ENCODE data around the gene SLC25A22. TPM values are rescaled to one million over a fixed set of nuclear protein-coding genes. Genes with fewer than 3 reads are reported as not detected.
A peak's percentile ranks its signal among the peaks of the same experiment; 100 is the strongest.

SLC25A22 gene
- total RNA-seq, 1 donor, result 16.8 TPM

DNA sequence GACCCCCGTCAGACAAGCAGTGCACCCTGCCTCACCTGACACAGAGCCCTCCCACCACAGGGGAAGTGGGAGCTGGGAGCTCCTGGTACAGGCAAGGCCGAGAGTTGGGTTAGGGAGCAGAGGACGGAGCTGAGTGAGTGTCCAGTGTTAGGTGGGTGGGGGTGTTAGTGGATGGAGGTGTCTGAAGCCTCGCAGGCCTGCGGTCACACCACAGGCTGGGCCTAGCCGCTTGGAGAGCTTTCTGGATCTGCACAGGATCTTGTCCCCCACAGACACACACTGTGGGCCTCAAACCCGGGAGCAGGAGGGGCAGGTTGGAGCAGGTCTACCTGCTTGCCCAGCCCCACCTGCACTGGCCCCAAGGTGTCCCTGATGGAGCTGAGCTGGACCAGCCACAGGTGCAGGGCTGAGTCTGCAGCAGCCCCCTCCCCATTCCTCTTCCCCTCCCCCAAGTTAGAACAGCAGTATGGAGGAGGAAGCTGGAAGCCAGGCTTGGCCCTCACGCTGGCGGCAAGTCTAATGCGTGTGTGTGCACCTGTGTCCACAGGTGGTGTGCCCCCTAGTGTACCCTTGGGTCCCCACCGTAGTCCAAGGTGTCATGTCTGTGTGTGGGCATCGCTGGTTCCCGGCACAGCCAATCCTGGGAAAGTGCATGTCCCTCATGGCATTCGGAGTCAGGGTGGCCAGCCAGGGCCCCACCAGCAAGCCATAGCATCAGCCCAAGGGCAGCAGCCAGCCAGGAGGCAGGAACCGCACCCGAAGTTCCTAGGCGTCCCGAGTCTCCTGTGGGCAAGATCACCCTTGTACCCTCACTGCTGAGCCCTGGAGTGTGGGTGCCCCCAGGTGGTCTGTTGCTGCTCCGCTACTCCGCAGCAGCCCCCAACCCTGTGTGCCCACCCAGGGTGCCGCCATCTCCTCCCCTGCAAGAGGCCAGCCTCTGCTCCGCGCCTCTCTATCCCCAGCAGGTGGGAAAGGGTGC lies 18.8 kb downstream of the SLC25A22 start:
- DNase-seq (ENCODE audit: low read depth), result no peak
- no peak overlapping the region for H3K4me3 ChIP-seq (ENCODE audit: low read depth, low read length)
- TF ChIP-seq, protein P1, sequence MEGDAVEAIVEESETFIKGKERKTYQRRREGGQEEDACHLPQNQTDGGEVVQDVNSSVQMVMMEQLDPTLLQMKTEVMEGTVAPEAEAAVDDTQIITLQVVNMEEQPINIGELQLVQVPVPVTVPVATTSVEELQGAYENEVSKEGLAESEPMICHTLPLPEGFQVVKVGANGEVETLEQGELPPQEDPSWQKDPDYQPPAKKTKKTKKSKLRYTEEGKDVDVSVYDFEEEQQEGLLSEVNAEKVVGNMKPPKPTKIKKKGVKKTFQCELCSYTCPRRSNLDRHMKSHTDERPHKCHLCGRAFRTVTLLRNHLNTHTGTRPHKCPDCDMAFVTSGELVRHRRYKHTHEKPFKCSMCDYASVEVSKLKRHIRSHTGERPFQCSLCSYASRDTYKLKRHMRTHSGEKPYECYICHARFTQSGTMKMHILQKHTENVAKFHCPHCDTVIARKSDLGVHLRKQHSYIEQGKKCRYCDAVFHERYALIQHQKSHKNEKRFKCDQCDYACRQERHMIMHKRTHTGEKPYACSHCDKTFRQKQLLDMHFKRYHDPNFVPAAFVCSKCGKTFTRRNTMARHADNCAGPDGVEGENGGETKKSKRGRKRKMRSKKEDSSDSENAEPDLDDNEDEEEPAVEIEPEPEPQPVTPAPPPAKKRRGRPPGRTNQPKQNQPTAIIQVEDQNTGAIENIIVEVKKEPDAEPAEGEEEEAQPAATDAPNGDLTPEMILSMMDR (IDR thresholded peaks at IDR 0.05; ENCODE audit: insufficient read depth, low read depth, low read length), result no peak

DNA sequence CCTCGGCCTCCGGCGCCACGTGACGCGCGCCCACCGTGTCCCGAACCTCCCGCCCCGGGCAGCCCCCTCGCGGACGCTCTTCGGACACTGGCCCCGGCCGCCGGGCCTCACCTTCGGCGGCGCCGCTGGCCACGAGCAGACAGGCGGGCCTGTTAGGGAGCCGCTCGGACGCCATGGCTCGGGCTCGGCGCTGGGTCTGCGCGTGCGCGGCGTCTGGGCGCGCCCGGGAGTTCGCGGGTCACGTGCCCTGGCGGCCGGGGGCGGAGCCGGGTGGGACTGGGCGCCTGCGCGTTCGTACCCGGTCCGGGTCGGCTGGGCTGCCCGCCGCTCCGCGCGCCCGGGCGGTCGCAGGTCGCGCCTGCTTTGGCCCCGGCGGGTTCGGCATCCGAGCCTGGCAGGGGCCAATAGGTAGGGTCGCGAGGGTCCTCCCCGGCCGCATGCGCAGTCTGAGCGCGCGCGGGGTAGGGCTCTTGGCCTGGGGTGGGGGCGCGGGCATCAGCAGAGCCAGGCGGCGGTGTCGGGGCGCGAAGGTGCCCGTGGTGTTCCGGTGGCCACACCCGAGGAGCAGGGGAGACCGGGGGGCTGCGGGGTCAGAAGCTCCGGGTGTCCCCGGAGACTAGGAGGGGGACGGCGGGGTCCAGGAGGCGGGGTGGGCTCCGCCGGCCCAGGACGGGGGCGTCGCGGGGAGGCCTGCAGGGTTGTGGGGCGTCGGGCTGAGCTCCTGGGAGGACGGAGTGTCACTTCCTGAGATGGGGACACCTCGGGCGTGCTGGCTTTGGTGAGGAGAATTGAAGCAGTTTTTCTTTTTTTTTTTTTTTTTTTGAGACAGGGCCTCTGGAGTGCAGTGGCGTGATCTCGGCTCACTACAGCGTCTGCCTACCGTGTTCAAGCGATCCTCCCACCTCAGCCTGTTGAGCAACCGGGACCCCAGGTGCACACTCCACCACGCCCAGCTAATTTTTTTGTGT lies 20.5 kb downstream of the SLC25A22 start, which contains the start of gene GATD1:
GATD1 (minus strand) TSS at position 200 of the 968 bp plus-strand sequence; CDS start at position 175, 25 bp downstream.
- TF ChIP-seq, protein P1 (IDR thresholded peaks at IDR 0.05; ENCODE audit: insufficient read depth, low read depth, low read length), result no peak
- peak; percentile 83 for DNase-seq (ENCODE audit: low read depth)
- H3K4me3 ChIP-seq (ENCODE audit: low read depth, low read length), result peak within 1 kb of the TSS; percentile 77

DNA sequence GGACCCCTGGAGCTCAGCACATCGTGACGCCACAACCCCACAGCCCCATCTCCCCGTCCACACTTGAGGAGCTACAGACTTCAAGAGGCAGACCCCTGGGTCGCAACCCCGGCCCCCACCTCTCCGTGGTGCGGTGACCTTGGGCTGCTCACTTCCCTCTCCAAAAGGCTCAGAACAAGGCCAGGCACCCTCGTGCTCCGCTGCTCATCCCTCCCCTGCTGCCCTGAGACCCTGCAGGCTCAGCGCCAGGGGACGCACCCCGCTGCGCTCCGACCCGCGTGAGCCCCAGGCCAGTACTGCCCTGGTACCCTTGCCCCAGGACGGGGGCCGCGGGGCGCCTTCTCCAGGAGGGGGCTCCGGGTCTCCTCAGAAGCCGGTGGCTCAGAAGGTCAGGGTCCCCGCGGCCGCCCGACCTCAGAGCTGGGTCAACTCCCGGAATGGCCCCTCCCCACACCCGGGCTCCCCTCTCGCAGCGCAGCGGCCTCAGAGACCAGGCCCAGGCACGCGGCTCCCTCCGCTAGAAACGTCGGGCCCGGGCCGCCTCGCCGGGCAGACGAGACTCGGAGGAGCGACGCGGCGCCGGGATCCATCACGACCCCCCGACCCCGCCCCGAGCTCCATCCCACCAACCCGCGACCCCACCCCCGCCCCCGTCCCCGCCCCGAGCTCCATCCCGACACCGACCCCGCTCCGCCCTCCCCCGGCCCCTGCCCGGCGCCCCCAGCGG lies 21.4 kb downstream of the SLC25A22 start:
- TF ChIP-seq, protein P1 (IDR thresholded peaks at IDR 0.05; ENCODE audit: insufficient read depth, low read depth, low read length), result no peak
- peak overlapping the region; percentile 77 for H3K4me3 ChIP-seq (ENCODE audit: low read depth, low read length)
- peak; percentile 36 for DNase-seq (ENCODE audit: low read depth)

DNA sequence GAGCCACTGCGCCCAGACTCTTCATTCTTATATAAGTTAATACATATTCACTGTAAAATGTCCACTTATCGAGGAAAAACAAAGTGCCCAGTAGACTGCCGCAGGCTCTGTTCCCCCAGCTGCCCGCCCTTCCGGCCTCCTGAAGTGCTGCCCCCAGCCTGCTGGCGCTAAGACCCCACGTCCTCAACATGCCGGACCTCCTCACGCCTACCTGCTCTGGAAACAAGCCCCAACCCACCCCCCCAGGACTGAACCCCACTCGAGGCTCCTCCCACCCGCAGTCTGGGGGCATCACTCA lies 21.9 kb downstream of the SLC25A22 start:
- TF ChIP-seq, protein P1 (IDR thresholded peaks at IDR 0.05; ENCODE audit: insufficient read depth, low read depth, low read length), result no peak
- DNase-seq (ENCODE audit: low read depth), result no peak
- peak overlapping the region; percentile 77 for H3K4me3 ChIP-seq (ENCODE audit: low read depth, low read length)

DNA sequence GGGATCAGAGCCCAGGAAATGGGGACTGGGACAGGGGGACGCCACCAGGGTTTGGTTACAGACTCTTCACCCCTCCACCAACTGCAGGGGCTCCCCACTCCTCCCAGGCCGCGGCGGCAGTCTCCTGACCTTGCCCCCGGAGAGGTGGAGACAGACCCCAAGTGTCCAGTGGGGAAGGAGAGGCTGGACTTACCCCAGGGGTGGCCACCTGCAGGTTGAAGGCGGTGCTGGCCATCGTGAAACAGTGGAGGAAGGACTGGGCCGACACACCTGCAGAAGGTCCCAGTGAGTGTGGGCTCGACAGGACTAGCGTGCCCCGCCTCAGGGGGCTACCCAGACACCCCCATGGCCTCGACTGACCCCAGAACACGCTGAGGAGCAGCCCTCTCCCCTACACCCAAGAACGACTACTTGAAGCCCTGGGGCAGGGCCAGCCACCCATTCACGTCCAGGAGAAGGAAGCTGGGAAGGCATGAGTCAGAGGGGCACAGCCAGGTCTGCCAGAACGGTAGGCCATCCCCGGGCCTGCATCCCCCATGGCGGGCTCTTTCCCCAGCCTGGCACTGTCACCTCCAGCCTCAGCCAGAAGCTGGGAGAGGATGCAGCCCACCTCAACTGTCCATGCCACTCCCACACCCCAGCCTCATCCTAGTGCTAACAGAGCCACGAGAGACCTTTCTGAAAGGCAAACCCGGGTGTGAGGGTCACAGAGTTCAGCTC lies 23.0 kb downstream of the SLC25A22 start:
- TF ChIP-seq, protein P1 (IDR thresholded peaks at IDR 0.05; ENCODE audit: insufficient read depth, low read depth, low read length), result no peak
- no peak for DNase-seq (ENCODE audit: low read depth)
- H3K4me3 ChIP-seq (ENCODE audit: low read depth, low read length), result peak overlapping the region; percentile 77

Measured in fibroblast of villous mesenchyme (primary cell).